Uterus (tissue), 2 donors: ENCODE data around the gene PRSS38.

Experiments
- POLR2A ChIP-seq, 2 donors: fragments of 450-650 bp; IDR thresholded peaks; one replicate each; pipeline ENCODE4 v1.6.1; 2016; ENCODE audit warnings: antibody characterized with exemption in 2 of 2, mild to moderate bottlenecking in 1 of 2, moderate library complexity in 1 of 2
- TF ChIP-seq, protein P1 (sequence below), 4 experiments: fragments of 200-600 bp in 2 of 4; fragments of 450-650 bp in 2 of 4; sonication (generic) in 2 of 4; IDR thresholded peaks; one replicate each; pipeline ENCODE4 v1.5.1; 2016 to 2019; ENCODE audit warnings: antibody characterized with exemption in 4 of 4, mild to moderate bottlenecking in 2 of 4, moderate library complexity in 1 of 4

DNA sequence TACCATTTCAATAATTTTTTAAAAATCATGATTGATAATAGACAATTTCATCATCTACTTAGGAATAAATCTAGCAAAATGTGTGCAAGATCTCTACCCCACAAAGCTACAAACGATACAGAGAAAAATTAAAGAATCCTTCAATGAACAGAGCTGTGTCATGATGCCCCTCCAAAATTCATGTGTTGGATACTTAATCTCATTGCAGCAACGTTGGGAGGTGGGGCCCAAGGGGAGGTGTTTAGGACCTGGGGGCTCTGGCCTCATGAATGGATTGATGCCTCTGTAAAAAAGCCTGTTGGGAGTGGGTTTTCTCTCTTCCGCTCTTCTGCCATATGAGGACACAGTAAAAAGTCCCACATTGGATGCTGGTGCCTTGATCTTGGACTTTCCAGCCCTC lies 54.9 kb downstream of the PRSS38 start:
- TF ChIP-seq, protein P1, sequence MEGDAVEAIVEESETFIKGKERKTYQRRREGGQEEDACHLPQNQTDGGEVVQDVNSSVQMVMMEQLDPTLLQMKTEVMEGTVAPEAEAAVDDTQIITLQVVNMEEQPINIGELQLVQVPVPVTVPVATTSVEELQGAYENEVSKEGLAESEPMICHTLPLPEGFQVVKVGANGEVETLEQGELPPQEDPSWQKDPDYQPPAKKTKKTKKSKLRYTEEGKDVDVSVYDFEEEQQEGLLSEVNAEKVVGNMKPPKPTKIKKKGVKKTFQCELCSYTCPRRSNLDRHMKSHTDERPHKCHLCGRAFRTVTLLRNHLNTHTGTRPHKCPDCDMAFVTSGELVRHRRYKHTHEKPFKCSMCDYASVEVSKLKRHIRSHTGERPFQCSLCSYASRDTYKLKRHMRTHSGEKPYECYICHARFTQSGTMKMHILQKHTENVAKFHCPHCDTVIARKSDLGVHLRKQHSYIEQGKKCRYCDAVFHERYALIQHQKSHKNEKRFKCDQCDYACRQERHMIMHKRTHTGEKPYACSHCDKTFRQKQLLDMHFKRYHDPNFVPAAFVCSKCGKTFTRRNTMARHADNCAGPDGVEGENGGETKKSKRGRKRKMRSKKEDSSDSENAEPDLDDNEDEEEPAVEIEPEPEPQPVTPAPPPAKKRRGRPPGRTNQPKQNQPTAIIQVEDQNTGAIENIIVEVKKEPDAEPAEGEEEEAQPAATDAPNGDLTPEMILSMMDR (IDR thresholded peaks at IDR 0.05), result no peak
- TF ChIP-seq POLR2A (IDR thresholded peaks at IDR 0.05), result no peak
